SK-N-SH treated with all-trans-retinoic acid at 6 μM for 48 hours (cell line): ENCODE results near the gene TRIM33.

ENCODE experiments used
- CSDC2 ChIP-seq: fragments of 250-450 bp; sonication (Bioruptor Pico); IDR thresholded peaks from 2 replicates; pipeline ENCODE4 v1.5.0; 2020; ENCODE audit warnings: mild to moderate bottlenecking, moderate library complexity
- CSRNP3 ChIP-seq: fragments of 250-450 bp; sonication (Bioruptor Pico); IDR thresholded peaks from 2 replicates; pipeline ENCODE4 v1.5.1; 2021; ENCODE audit warnings: mild to moderate bottlenecking, moderate library complexity
- PATZ1 ChIP-seq: fragments of 250-450 bp; sonication (Bioruptor Pico); IDR thresholded peaks from 2 replicates; pipeline ENCODE4 v1.8.0; 2020; ENCODE audit warnings: mild to moderate bottlenecking, moderate library complexity, borderline replicate concordance
- POU6F1 ChIP-seq: fragments of 250-450 bp; sonication (Bioruptor Pico); IDR thresholded peaks from 2 replicates; pipeline ENCODE4 v1.8.0; 2021; ENCODE audit warnings: low read depth, mild to moderate bottlenecking, moderate library complexity, borderline replicate concordance
- PPARA ChIP-seq: fragments of 250-450 bp; sonication (Bioruptor Pico); IDR thresholded peaks from 2 replicates; pipeline ENCODE4 v1.5.0; 2020; ENCODE audit warnings: mild to moderate bottlenecking, borderline replicate concordance
- TSHZ2 ChIP-seq: fragments of 250-450 bp; sonication (Bioruptor Pico); IDR thresholded peaks from 2 replicates; pipeline ENCODE4 v1.5.0; 2020; ENCODE audit warnings: mild to moderate bottlenecking, moderate library complexity
- ZFP3 ChIP-seq: fragments of 250-450 bp; sonication (Bioruptor Pico); IDR thresholded peaks from 2 replicates; pipeline ENCODE4 v1.5.0; 2020; ENCODE audit warnings: mild to moderate bottlenecking, moderate library complexity
- ZFP30 ChIP-seq: fragments of 450-650 bp; formaldehyde crosslinking; IDR thresholded peaks from 2 replicates; pipeline ENCODE4 v1.5.0; 2022; ENCODE audit warnings: mild to moderate bottlenecking, moderate library complexity
- ZNF70 ChIP-seq: fragments of 450-650 bp; formaldehyde crosslinking; IDR thresholded peaks from 2 replicates; pipeline ENCODE4 v1.5.0; 2020; ENCODE audit warnings: mild to moderate bottlenecking, moderate library complexity

- TF ChIP-seq TSHZ2, result no peak
- no peak for TF ChIP-seq ZFP30 (CRISPR knock-in tag)
- no peak for TF ChIP-seq PATZ1 (CRISPR knock-in tag)
- no peak for TF ChIP-seq ZNF70 (CRISPR knock-in tag)
- TF ChIP-seq ZFP3, result no peak
- no peak for TF ChIP-seq PPARA (CRISPR knock-in tag)
- TF ChIP-seq CSRNP3 (CRISPR knock-in tag), result no peak
- no peak for TF ChIP-seq POU6F1
- TF ChIP-seq CSDC2 (CRISPR knock-in tag), result no peak
Measured at GRCh38 chr1:114349891-114350605, 161.0 kb downstream of the TRIM33 start.
